ENCODE results near the gene PEF1. TPM values are rescaled to one million over a fixed set of nuclear protein-coding genes. Genes with fewer than 3 reads are reported as not detected.

Gene PEF1
- total RNA-seq, 1 experiment from 2014 or later = 40.3 TPM

DNA sequence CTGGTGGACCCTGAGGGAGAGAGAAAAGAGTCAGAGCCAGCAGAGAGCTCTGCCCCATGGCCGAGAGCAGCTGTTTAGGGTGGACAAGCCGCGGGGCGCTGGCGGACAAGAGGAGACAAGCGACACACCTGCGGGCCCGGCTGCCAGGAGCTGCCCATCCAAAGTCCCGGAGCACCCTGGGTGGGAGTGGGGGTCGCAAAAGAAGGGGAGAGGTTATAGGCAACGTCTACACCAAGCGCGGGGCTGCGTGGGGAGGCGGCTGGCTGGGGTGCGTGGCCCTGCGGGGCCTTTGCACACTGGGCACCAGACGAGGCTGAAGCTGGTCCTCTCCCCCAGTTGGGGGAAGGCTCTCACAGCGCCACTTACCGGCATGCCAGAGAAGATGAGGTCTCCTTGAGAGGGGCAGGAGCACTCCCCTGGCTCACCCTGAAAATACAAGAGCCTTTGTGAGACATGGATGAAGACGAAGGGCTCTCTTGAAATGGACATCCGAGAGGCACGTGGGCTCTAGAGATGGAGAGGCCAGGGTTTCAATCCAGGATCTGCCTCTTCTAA lies 35.1 kb upstream of the PEF1 start:
- Histone ChIP-seq H3K79me1 (ENCODE audit: insufficient read depth, low read depth, low read length, poor library complexity, severe bottlenecking) (no peaks in the 10 kb centered on the region), H3K14ac (ENCODE audit: insufficient read depth, low read length) (no peak overlapping the region; the same call in 1 of the 2 replicates), H3K9ac (ENCODE audit: extremely low read depth, insufficient read length, low read length) (no peak overlapping the region), H2AK5ac (ENCODE audit: insufficient read length, low read length) (no peak overlapping the region), H4K91ac (ENCODE audit: insufficient read length, low read depth, low read length) (no peak overlapping the region), H2BK120ac (ENCODE audit: low read depth, low read length, poor library complexity, severe bottlenecking) (no peak overlapping the region), H2BK20ac (ENCODE audit: low read depth, low read length, poor library complexity, severe bottlenecking) (no peak overlapping the region), H2BK5ac (ENCODE audit: insufficient read length, low read length) (no peak overlapping the region), H3K9me3 (ENCODE audit: control insufficient read depth, low read depth, low read length) (no peaks in the 10 kb centered on the region), H2BK12ac (ENCODE audit: insufficient read length, low read depth, low read length) (no peak overlapping the region), H4K8ac (replicated peaks; ENCODE audit: insufficient read length, low read depth, low read length) (no peak overlapping the region), H4K20me1 (ENCODE audit: control insufficient read depth, insufficient read depth, insufficient read length) (no peaks in the 10 kb centered on the region), H3K23ac (ENCODE audit: insufficient read length, low read depth, low read length) (no peak overlapping the region), H2BK15ac (ENCODE audit: low read depth, low read length) (no peak overlapping the region), H3K4me2 (ENCODE audit: insufficient read depth, insufficient read length, low read length) (no peak overlapping the region), H2AFZ (ENCODE audit: low read length) (no peak overlapping the region), H3K18ac (ENCODE audit: insufficient read length, low read depth, low read length) (no peak overlapping the region), H3K79me2 (ENCODE audit: insufficient read depth, low read length) (no peaks in the 10 kb centered on the region), H3K4ac (ENCODE audit: low read depth, low read length) (no peak overlapping the region), H3T11ph (ENCODE audit: low read length) (no peak overlapping the region), H3K23me2 (ENCODE audit: insufficient read length, low read depth, low read length, poor library complexity, severe bottlenecking) (no peaks in the 10 kb centered on the region), H3K27ac (ENCODE audit: insufficient read length, low read depth, low read length) (no peak overlapping the region), H3K4me1 (ENCODE audit: insufficient read depth, low read length) (no peaks in the 10 kb centered on the region), H3K56ac (ENCODE audit: insufficient read length, low read depth, low read length) (no peak overlapping the region), H4K5ac (ENCODE audit: insufficient read length, low read depth, low read length) (no peak overlapping the region), H3K27me3 (ENCODE audit: insufficient read depth, low read length) (no peaks in the 10 kb centered on the region)
- Mint-ChIP-seq H3K36me3 (ENCODE audit: insufficient read depth in 1 of 3, low read depth in 3 of 3) (no peaks in the 10 kb centered on the region), H3K4me1 (peaks cover 2 to 12% of the 10 kb centered on the region in 2 experiments; a peak in 3 of 4 replicates), H3K9me3 (no peaks in the 10 kb centered on the region; a peak in 1 of 5 replicates), H3K27ac (no peak overlapping the region; a peak in 1 of 7 replicates), H3K27me3 (ENCODE audit: low read depth) (no peaks in the 10 kb centered on the region), H3K4me3 (no peak overlapping the region)
- TF ChIP-seq CTCF (conservative IDR thresholded peaks at IDR 0.05) = peak; percentile 36; the same call in 1 of the 3 replicates
- DNase-seq = no peak
- WGBS (ENCODE audit: extremely low coverage, insufficient read length, low lambda C conversion rate) = no CpG with 5 or more reads among the region's 23 CpGs
